ENCODE data around the gene TMEM259. TPM values are rescaled to one million over a fixed set of nuclear protein-coding genes. Genes with fewer than 3 reads are reported as not detected.

TMEM259 gene
- total and polyA plus RNA-seq, 2 of the 8 experiments (the other 6 are each of a cell fraction or from before 2014, with no cell fraction given), result 140 to 243 TPM

- Histone ChIP-seq H2BK120ac (replicated peaks; ENCODE audit: low read depth, low read length) (no peak overlapping the region), H4K8ac (ENCODE audit: extremely low read depth, insufficient read depth, low read length) (no peak overlapping the region), H3K9ac (replicated peaks in 1 of 4; ENCODE audit: extremely low read depth in 1 of 4, low read depth in 3 of 4, low read length in 3 of 4) (no peak overlapping the region; a peak in 1 of 7 replicates), H4K20me1 (replicated peaks in 1 of 2; ENCODE audit: control insufficient read depth in 1 of 2, insufficient read depth in 2 of 2, low read length in 2 of 2) (peaks cover 0 to 12% of the 10 kb centered on the region in 2 experiments), H3K4me2 (ENCODE audit: insufficient read depth in 1 of 2, low read depth in 2 of 2, low read length in 2 of 2) (peak overlapping the region; percentile 64 to 90), H3K4me1 (replicated peaks in 1 of 4; ENCODE audit: control insufficient read depth in 3 of 4, insufficient read depth in 4 of 4, low read length in 3 of 4) (peaks cover 0 to 10% (median 9%) of the 10 kb centered on the region in 4 experiments; a peak in 6 of 7 replicates), H2BK12ac (ENCODE audit: low read depth, low read length) (no peak overlapping the region), H3K18ac (ENCODE audit: extremely low read depth, low read length) (no peak overlapping the region), H2AFZ (ENCODE audit: low read length) (no peak overlapping the region), H3K36me3 (ENCODE audit: control insufficient read depth in 2 of 4, insufficient read depth in 4 of 4, low read length in 3 of 4) (peaks cover 11 to 19% (median 17%) of the 10 kb centered on the region in 4 experiments), H2BK20ac (ENCODE audit: low read length) (no peak overlapping the region), H2BK5ac (ENCODE audit: low read depth, low read length) (peak overlapping the region; percentile 60; the same call in 1 of the 2 replicates), H3K4ac (replicated peaks; ENCODE audit: insufficient read length, low read depth, low read length) (no peak overlapping the region), H3K23ac (ENCODE audit: insufficient read length) (no peak overlapping the region), H3K56ac (replicated peaks; ENCODE audit: insufficient read length, low read depth, low read length) (no peak overlapping the region), H3K79me1 (ENCODE audit: low read depth, low read length) (no peaks in the 10 kb centered on the region), H2AK5ac (ENCODE audit: low read depth, low read length) (no peak overlapping the region), H3K9me3 (ENCODE audit: insufficient read depth in 2 of 2, low read depth in 1 of 2, low read length in 1 of 2) (no peaks in the 10 kb centered on the region), H4K5ac (ENCODE audit: insufficient read length, low read depth, low read length) (no peak overlapping the region), H4K91ac (replicated peaks; ENCODE audit: insufficient read length, low read length) (no peak overlapping the region), H3K23me2 (ENCODE audit: low read depth, low read length) (peaks cover 10% of the 10 kb centered on the region), H2BK15ac (ENCODE audit: low read length) (no peak overlapping the region), H3K27ac (ENCODE audit: low read depth, low read length) (0 out of 2 replicates have a peak overlapping the region, but pooled peaks have one; percentile 9), H3K27me3 (replicated peaks in 1 of 4; ENCODE audit: control insufficient read depth in 3 of 4, extremely low read depth in 1 of 4, insufficient read depth in 3 of 4, low read length in 3 of 4) (no peaks in the 10 kb centered on the region), H3K79me2 (ENCODE audit: control insufficient read depth in 1 of 2, insufficient read depth in 2 of 2, low read length in 2 of 2) (no peaks in the 10 kb centered on the region), H3K14ac (ENCODE audit: insufficient read length) (no peak overlapping the region), H3K4me3 (ENCODE audit: extremely low read depth in 1 of 4, insufficient read depth in 2 of 4, low read depth in 3 of 4, low read length in 4 of 4) (peak overlapping the region; percentile 11 to 65 (median 35); a peak in 6 of 8 replicates)
- TF ChIP-seq NRF1 (IDR thresholded peaks at IDR 0.05; ENCODE audit: low read depth, low read length) (no peak), ASH2L (IDR thresholded peaks at IDR 0.05; ENCODE audit: low read length) (peak; percentile 24), TEAD4 (IDR thresholded peaks at IDR 0.05; ENCODE audit: low read depth, low read length) (no peak), POLR2A (IDR thresholded peaks at IDR 0.05; ENCODE audit: control extremely low read depth in 1 of 2, low read depth in 2 of 2, low read length in 2 of 2) (peak in 1 of 2 experiments; percentile 71; a peak in 2 of 3 replicates), YY1 (IDR thresholded peaks at IDR 0.05; ENCODE audit: low read depth, low read length) (no peak), USF2 (IDR thresholded peaks at IDR 0.05; ENCODE audit: low read length) (no peak), KDM1A (IDR thresholded peaks at IDR 0.05; ENCODE audit: borderline replicate concordance, low read length) (0 out of 2 replicates have a peak, but pooled peaks have one; percentile 13), SP4 (IDR thresholded peaks at IDR 0.05; ENCODE audit: low read length) (no peak), POLR2AphosphoS5 (IDR thresholded peaks at IDR 0.05; ENCODE audit: low read depth, low read length) (peak; percentile 81), POU5F1 (IDR thresholded peaks at IDR 0.05; ENCODE audit: low read depth, low read length) (no peak), CREB1 (IDR thresholded peaks at IDR 0.05) (no peak)
- ChIA-PET CTCF (ENCODE audit: partially characterized antibody) (interaction anchor here (0.8 to 4.8 kb wide), 10 partner anchors 9 to 223 kb away, joined by 3 to 27 read pairs (median 4); partner anchors contain the start of gene ARHGAP45), POLR2A (ENCODE audit: partially characterized antibody) (interaction anchor here (0.8 to 16.4 kb wide), 23 partner anchors 9 to 401 kb away, joined by 3 to 509 read pairs (median 6); partner anchors contain the start of genes ARHGAP45, CIRBP, CNN2 and GPX4)
- 77% methylated on average over 22 of the region's 22 CpGs; no CpG with 5 or more reads in 1 of the 2 experiments for WGBS, 2 experiments (ENCODE audit: extremely low coverage in 1 of 2, insufficient coverage in 1 of 2, insufficient read length in 1 of 2, insufficient replicate concordance in 2 of 2, low coverage in 1 of 2, low lambda C conversion rate in 2 of 2, missing lambda C conversion rate in 1 of 2)
- DNase-seq (ENCODE audit: low read depth in 1 of 2, low spot score in 2 of 2) (peak in 1 of 2 experiments; percentile 63), FAIRE-seq (no peak)
Observed at GRCh38 chr19:1038978-1039645, 18.2 kb upstream of the TMEM259 start.

Measured in H1 (cell line).